LNCaP clone FGC (cell line): ENCODE measurements around the gene HID1.

Source experiments
- DNase-seq: peaks from one replicate; pipeline ENCODE4 v3.0.0-alpha.2; 2011; ENCODE audit warnings: low read depth
- H3K4me3 ChIP-seq: 2 replicates; pipeline ENCODE4 v1.5.1; 2011; ENCODE audit warnings: mild to moderate bottlenecking, low read depth, low read length, control low read depth
- CTCF ChIP-seq: IDR thresholded peaks from 2 replicates; pipeline ENCODE4 v1.5.1; 2012; ENCODE audit warnings: mild to moderate bottlenecking; ENCODE audit not compliant: control insufficient read depth, insufficient read depth; ENCODE audit errors: extremely low read depth

The HID1 gene

GRCh38 chr17:74947041-74947754 is 25.4 kb downstream of the HID1 start:
- DNase-seq = no peak
- no peak for TF ChIP-seq CTCF
- H3K4me3 ChIP-seq = no peak overlapping the region

- no peak overlapping the region for H3K4me3 ChIP-seq
- no peak for DNase-seq
- no peak for TF ChIP-seq CTCF
Observed at GRCh38 chr17:74946641-74947040, 25.9 kb downstream of the HID1 start.

GRCh38 chr17:74945543-74945942 is 27.0 kb downstream of the HID1 start:
- no peak for TF ChIP-seq CTCF
- H3K4me3 ChIP-seq = no peak overlapping the region
- DNase-seq = no peak

GRCh38 chr17:74943808-74944522 is 28.6 kb downstream of the HID1 start:
- no peak for DNase-seq
- no peak for TF ChIP-seq CTCF
- H3K4me3 ChIP-seq = no peak overlapping the region

- DNase-seq = no peak
- no peak for TF ChIP-seq CTCF
- H3K4me3 ChIP-seq = no peak overlapping the region
Observed at GRCh38 chr17:74941128-74941725, 31.3 kb downstream of the HID1 start.

- DNase-seq = no peak
- TF ChIP-seq CTCF = no peak
- no peak overlapping the region for H3K4me3 ChIP-seq
Observed at GRCh38 chr17:74939534-74939933, 33.0 kb downstream of the HID1 start.
